ENCODE measurements around the gene PEF1. TPM values are rescaled to one million over a fixed set of nuclear protein-coding genes. Genes with fewer than 3 reads are reported as not detected.

The PEF1 gene
- total and polyA plus RNA-seq, 2 experiments from 2014 or later, result 22.3 to 68.5 TPM

DNA sequence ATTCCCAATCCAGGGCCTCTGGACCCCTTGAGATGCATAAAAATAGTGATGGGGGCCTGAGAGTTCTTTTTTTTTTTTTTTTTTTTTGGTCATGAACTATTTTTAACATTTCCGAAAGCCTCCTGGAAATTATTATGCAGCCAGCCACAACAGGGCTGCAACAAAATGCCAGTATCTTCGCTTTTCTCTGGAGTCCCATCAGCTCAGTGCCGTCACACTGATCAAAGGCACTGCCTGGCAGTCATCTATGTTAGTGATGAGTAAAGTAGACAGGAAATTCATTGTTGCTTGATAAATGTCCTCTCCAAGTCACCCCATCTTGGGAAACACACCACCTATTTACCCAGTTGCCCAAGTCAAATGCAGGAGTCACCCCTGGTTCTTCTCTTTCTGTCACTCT, 15.2 kb upstream of the PEF1 start:
- Mint-ChIP-seq H3K36me3 (ENCODE audit: low read depth) (no peaks in the 10 kb centered on the region), H3K27me3 (ENCODE audit: insufficient read depth, low read depth, poor library complexity) (peaks cover 7% of the 10 kb centered on the region), H3K9me3 (no peaks in the 10 kb centered on the region), H3K4me3 (no peak overlapping the region), H3K4me1 (peaks cover 3% of the 10 kb centered on the region), H3K27ac (no peak overlapping the region)
- no peak for ATAC-seq
- TF ChIP-seq STAT1 (IDR thresholded peaks at IDR 0.05; ENCODE audit: unreplicated experiment) (no peak), ZNF331 (CRISPR knock-in tag; IDR thresholded peaks at IDR 0.05; ENCODE audit: low read depth) (no peak), JUNB (IDR thresholded peaks at IDR 0.05; ENCODE audit: unreplicated experiment) (no peak), ZNF114 (CRISPR knock-in tag; IDR thresholded peaks at IDR 0.05) (no peak), CREB1 (CRISPR knock-in tag; IDR thresholded peaks at IDR 0.05; ENCODE audit: low read depth) (no peak)
- TF ChIP-seq, protein P1, sequence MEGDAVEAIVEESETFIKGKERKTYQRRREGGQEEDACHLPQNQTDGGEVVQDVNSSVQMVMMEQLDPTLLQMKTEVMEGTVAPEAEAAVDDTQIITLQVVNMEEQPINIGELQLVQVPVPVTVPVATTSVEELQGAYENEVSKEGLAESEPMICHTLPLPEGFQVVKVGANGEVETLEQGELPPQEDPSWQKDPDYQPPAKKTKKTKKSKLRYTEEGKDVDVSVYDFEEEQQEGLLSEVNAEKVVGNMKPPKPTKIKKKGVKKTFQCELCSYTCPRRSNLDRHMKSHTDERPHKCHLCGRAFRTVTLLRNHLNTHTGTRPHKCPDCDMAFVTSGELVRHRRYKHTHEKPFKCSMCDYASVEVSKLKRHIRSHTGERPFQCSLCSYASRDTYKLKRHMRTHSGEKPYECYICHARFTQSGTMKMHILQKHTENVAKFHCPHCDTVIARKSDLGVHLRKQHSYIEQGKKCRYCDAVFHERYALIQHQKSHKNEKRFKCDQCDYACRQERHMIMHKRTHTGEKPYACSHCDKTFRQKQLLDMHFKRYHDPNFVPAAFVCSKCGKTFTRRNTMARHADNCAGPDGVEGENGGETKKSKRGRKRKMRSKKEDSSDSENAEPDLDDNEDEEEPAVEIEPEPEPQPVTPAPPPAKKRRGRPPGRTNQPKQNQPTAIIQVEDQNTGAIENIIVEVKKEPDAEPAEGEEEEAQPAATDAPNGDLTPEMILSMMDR (conservative IDR thresholded peaks at IDR 0.05; ENCODE audit: low read depth in 2 of 2), result no peak
- TF ChIP-seq, protein P2, sequence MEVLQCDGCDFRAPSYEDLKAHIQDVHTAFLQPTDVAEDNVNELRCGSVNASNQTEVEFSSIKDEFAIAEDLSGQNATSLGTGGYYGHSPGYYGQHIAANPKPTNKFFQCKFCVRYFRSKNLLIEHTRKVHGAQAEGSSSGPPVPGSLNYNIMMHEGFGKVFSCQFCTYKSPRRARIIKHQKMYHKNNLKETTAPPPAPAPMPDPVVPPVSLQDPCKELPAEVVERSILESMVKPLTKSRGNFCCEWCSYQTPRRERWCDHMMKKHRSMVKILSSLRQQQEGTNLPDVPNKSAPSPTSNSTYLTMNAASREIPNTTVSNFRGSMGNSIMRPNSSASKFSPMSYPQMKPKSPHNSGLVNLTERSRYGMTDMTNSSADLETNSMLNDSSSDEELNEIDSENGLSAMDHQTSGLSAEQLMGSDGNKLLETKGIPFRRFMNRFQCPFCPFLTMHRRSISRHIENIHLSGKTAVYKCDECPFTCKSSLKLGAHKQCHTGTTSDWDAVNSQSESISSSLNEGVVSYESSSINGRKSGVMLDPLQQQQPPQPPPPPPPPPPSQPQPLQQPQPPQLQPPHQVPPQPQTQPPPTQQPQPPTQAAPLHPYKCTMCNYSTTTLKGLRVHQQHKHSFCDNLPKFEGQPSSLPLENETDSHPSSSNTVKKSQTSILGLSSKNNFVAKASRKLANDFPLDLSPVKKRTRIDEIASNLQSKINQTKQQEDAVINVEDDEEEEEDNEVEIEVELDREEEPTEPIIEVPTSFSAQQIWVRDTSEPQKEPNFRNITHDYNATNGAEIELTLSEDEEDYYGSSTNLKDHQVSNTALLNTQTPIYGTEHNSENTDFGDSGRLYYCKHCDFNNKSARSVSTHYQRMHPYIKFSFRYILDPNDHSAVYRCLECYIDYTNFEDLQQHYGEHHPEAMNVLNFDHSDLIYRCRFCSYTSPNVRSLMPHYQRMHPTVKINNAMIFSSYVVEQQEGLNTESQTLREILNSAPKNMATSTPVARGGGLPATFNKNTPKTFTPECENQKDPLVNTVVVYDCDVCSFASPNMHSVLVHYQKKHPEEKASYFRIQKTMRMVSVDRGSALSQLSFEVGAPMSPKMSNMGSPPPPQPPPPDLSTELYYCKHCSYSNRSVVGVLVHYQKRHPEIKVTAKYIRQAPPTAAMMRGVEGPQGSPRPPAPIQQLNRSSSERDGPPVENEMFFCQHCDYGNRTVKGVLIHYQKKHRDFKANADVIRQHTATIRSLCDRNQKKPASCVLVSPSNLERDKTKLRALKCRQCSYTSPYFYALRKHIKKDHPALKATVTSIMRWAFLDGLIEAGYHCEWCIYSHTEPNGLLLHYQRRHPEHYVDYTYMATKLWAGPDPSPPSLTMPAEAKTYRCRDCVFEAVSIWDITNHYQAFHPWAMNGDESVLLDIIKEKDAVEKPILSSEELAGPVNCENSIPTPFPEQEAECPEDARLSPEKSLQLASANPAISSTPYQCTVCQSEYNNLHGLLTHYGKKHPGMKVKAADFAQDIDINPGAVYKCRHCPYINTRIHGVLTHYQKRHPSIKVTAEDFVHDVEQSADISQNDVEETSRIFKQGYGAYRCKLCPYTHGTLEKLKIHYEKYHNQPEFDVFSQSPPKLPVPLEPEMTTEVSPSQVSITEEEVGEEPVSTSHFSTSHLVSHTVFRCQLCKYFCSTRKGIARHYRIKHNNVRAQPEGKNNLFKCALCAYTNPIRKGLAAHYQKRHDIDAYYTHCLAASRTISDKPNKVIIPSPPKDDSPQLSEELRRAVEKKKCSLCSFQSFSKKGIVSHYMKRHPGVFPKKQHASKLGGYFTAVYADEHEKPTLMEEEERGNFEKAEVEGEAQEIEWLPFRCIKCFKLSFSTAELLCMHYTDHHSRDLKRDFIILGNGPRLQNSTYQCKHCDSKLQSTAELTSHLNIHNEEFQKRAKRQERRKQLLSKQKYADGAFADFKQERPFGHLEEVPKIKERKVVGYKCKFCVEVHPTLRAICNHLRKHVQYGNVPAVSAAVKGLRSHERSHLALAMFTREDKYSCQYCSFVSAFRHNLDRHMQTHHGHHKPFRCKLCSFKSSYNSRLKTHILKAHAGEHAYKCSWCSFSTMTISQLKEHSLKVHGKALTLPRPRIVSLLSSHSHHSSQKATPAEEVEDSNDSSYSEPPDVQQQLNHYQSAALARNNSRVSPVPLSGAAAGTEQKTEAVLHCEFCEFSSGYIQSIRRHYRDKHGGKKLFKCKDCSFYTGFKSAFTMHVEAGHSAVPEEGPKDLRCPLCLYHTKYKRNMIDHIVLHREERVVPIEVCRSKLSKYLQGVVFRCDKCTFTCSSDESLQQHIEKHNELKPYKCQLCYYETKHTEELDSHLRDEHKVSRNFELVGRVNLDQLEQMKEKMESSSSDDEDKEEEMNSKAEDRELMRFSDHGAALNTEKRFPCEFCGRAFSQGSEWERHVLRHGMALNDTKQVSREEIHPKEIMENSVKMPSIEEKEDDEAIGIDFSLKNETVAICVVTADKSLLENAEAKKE (CRISPR knock-in tag; IDR thresholded peaks at IDR 0.05), result no peak
- Histone ChIP-seq H3K9me2 (ENCODE audit: insufficient read depth) (no peaks in the 10 kb centered on the region), H3K4me3 (no peak overlapping the region), H3K36me3 (ENCODE audit: insufficient read depth) (no peaks in the 10 kb centered on the region), H3K4me1 (ENCODE audit: insufficient read depth) (no peaks in the 10 kb centered on the region), H3F3A (replicated peaks; ENCODE audit: low read depth) (no peaks in the 10 kb centered on the region), H3K27ac (ENCODE audit: low read depth) (no peak overlapping the region), H2AFZ (no peak overlapping the region), H4K20me1 (replicated peaks; ENCODE audit: insufficient read depth) (no peaks in the 10 kb centered on the region), H3K4me2 (no peak overlapping the region), H3K79me2 (replicated peaks; ENCODE audit: insufficient read depth) (no peaks in the 10 kb centered on the region), H3K27me3 (ENCODE audit: insufficient read depth) (no peaks in the 10 kb centered on the region)
- DNase-seq (ENCODE audit: low spot score), result no peak

Data from GM23338 (cell line).